ENCODE data around the gene PPP2R5C. TPM values are rescaled to one million over a fixed set of nuclear protein-coding genes. Genes with fewer than 3 reads are reported as not detected.

Gene PPP2R5C
- total and polyA plus RNA-seq, 2 of the 4 experiments (the other 2 are of a cell fraction), result 65.9 to 78.7 TPM

DNA sequence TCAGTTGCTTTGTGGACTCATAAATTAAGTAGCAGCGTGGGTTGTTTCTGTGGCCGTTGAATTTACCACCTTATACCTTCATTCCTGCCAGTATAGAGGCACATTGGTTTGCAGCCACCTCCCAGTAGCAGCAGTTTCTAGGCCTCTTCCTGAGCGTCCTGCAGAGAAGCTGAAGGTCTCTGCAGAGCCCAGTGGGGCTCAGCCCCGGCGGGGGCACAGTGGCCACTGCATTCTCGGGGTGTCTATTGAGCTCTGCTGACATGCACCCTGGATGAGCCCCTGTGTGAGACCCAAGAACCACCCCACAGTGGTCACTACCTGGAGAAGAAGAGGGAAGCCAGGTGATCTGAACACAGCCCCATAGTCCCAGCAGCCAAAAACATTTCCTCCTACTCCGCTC lies 145.1 kb downstream of the PPP2R5C start:
- in situ Hi-C loops (cut with MboI; ENCODE audit: low sequenced_read_pairs), result no loop called here
- Histone ChIP-seq H2BK15ac (ENCODE audit: low read depth, low read length) (no peak overlapping the region), H2BK5ac (ENCODE audit: low read depth, low read length, poor library complexity, severe bottlenecking) (no peak overlapping the region), H3K79me1 (ENCODE audit: low read depth in 1 of 2, low read length in 2 of 2) (peaks cover 0 to 6% of the 10 kb centered on the region in 2 experiments; a peak in 2 of 4 replicates), H3K4me2 (ENCODE audit: low read depth, low read length) (no peak overlapping the region), H2AFZ (replicated peaks; ENCODE audit: low read length, poor library complexity) (no peak overlapping the region), H3K36me3 (ENCODE audit: control insufficient read depth, insufficient read depth, low read length) (peaks cover 48% of the 10 kb centered on the region), H4K91ac (ENCODE audit: insufficient read depth, low read depth, low read length) (no peak overlapping the region), H2BK120ac (ENCODE audit: low read depth, low read length) (no peak overlapping the region), H2AK9ac (replicated peaks; ENCODE audit: low read depth, low read length, poor library complexity) (no peak overlapping the region), H3K27ac (ENCODE audit: insufficient read depth, low read length) (no peak overlapping the region), H3K4me1 (ENCODE audit: control insufficient read depth, insufficient read depth, low read length) (no peaks in the 10 kb centered on the region), H4K20me1 (ENCODE audit: insufficient read depth, low read length) (no peaks in the 10 kb centered on the region), H2AK5ac (ENCODE audit: low read depth, low read length) (no peak overlapping the region), H3K56ac (ENCODE audit: extremely low read depth, insufficient read depth, low read length) (no peak overlapping the region), H3K23ac (ENCODE audit: low read depth, low read length) (no peak overlapping the region), H3K18ac (ENCODE audit: low read depth, low read length) (no peak overlapping the region), H3K14ac (replicated peaks; ENCODE audit: low read depth, low read length) (no peak overlapping the region), H3K9me3 (ENCODE audit: control insufficient read depth, insufficient read depth, low read length) (no peaks in the 10 kb centered on the region), H3K27me3 (ENCODE audit: control insufficient read depth, insufficient read depth, low read length) (no peaks in the 10 kb centered on the region), H2BK20ac (ENCODE audit: low read depth, low read length) (no peak overlapping the region), H4K5ac (ENCODE audit: low read depth, low read length) (no peak overlapping the region), H4K8ac (ENCODE audit: low read depth in 2 of 2, low read length in 2 of 2) (no peak overlapping the region), H3K9me1 (ENCODE audit: insufficient read depth, low read length) (no peaks in the 10 kb centered on the region), H3K4ac (ENCODE audit: low read depth, low read length) (no peak overlapping the region), H3K9ac (ENCODE audit: low read depth, low read length) (no peak overlapping the region), H3K4me3 (ENCODE audit: insufficient read depth, low read depth, low read length) (no peak overlapping the region)
- 93% methylated on average over 5 of the region's 7 CpGs; no CpG with 5 or more reads in 1 of the 2 experiments for WGBS, 2 experiments (ENCODE audit: extremely low coverage in 2 of 2, insufficient read length in 1 of 2)
- TF ChIP-seq BHLHE40 (IDR thresholded peaks at IDR 0.05; ENCODE audit: low read depth, low read length) (no peak), MAFK (IDR thresholded peaks at IDR 0.05; ENCODE audit: low read depth, low read length) (no peak), MXI1 (IDR thresholded peaks at IDR 0.05; ENCODE audit: borderline replicate concordance, low read depth, low read length) (no peak), CHD1 (IDR thresholded peaks at IDR 0.05; ENCODE audit: low read depth, low read length) (no peak), RFX5 (IDR thresholded peaks at IDR 0.05; ENCODE audit: low read depth, low read length) (no peak), FOS (IDR thresholded peaks at IDR 0.05; ENCODE audit: low read depth, low read length) (no peak), CEBPB (IDR thresholded peaks at IDR 0.05; ENCODE audit: low read depth, low read length) (no peak)
- TF ChIP-seq, protein P1, sequence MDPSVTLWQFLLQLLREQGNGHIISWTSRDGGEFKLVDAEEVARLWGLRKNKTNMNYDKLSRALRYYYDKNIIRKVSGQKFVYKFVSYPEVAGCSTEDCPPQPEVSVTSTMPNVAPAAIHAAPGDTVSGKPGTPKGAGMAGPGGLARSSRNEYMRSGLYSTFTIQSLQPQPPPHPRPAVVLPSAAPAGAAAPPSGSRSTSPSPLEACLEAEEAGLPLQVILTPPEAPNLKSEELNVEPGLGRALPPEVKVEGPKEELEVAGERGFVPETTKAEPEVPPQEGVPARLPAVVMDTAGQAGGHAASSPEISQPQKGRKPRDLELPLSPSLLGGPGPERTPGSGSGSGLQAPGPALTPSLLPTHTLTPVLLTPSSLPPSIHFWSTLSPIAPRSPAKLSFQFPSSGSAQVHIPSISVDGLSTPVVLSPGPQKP (IDR thresholded peaks at IDR 0.05; ENCODE audit: borderline replicate concordance, low read depth, low read length), result no peak
- intact Hi-C loops (cut with micrococcal nuclease), result no loop called here
- ChIA-PET CTCF (no interaction called here), POLR2A (ENCODE audit: unreplicated experiment) (no interaction called here)
- DNase-seq, result no peak
- ATAC-seq (ENCODE audit: low read depth), result no peak
- BruUV-seq (replicated peaks), result no TSS peak
- dilution Hi-C loops (cut with HindIII; ENCODE audit: low sequenced_read_pairs, unreplicated experiment), result no loop called here
